ENCODE data around the gene ALKAL2.

Gene ALKAL2

DNA sequence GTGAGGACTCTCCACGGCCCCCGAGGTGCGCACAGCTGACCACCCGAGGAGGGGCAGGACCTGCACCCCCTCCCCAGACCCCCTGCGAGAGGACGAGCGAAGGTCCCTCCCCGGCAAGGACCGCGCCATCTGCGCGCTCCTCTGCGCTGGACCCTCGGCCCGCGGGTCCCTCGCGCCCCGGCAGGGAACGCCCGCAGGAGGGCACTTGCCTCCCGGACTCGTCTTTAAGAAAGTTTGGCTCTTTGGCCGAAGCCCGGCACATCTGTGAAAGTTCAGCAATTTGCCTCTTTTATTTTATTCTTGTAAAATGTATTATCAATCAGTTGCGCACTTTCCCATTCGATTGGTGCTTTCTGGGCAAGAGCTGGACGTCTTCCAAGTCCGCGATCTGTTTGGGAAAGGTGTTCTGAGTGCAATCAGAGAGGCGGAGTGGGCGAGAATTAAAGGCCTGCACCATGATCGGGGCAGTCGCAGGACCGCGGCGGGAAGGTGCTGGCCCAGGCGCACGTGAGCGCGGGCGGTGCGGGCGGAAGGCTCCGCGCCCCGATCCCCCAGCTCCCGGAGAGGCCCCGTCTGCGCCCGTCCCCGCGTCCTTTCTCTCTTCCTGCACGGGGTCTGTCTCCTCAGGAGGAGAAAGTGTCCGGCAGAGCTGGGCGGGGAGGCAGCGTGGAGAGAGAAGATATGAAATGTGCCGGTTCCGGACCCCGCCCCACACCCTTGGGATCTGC lies 1.6 kb upstream of the ALKAL2 start:
- no peak for DNase-seq

DNA sequence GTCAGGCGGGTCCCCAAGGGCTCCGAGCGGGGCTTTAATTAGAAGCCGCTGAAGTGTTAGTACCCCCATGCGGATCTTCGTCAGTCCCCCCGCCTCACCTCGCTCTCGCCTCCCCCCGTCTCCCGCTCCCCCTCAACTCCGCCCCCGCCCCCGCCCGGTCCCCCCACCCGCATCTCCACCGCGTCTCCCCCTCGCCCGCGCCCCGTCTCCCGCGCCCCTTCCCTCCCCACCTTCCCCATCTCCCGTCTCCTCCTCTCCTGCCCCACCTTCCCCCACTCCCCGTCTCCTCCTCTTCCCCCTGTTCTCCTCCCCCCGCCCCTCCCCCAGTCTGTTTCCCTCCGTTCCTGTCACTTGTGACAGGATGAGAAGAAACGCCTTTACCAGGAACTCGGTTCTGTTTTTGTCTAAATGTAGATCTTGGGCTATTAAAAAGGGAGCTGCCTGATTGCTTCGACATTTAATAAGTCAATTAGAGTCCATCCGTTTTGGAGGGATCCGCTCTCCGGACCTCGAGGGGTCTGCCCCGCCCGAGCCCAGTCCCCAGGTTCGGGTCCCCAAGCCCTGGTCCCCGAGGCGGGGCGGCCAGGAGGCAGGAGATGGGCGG lies 969 bp upstream of the ALKAL2 start:
- no peak for DNase-seq

- no peak for DNase-seq
Observed at GRCh38 chr2:287471-287885, 413 bp downstream of the ALKAL2 start.

- no peak for DNase-seq
Observed at GRCh38 chr2:286774-287392, 1.0 kb downstream of the ALKAL2 start.

- no peak for DNase-seq
Observed at GRCh38 chr2:286035-286434, 1.9 kb downstream of the ALKAL2 start.

DNA sequence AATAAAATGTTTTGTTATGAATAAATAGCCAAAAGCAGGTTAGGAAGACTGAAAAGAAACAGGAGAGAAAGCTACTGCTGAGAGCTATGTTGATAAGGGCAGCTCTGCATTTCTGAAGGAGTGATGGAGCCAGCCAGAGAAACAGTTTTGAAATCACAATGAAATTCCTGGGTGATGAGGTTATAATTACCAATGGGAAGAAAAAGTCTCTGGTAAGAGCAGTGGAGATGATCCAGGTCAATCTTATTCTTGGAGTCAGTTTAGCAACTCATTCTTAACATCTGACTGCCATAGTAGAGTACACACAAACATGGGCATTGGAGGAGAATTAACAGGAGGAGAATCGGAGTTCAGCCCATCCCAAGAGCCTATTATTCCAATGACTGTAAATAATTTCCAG lies 2.4 kb downstream of the ALKAL2 start:
- no peak for DNase-seq

DNA sequence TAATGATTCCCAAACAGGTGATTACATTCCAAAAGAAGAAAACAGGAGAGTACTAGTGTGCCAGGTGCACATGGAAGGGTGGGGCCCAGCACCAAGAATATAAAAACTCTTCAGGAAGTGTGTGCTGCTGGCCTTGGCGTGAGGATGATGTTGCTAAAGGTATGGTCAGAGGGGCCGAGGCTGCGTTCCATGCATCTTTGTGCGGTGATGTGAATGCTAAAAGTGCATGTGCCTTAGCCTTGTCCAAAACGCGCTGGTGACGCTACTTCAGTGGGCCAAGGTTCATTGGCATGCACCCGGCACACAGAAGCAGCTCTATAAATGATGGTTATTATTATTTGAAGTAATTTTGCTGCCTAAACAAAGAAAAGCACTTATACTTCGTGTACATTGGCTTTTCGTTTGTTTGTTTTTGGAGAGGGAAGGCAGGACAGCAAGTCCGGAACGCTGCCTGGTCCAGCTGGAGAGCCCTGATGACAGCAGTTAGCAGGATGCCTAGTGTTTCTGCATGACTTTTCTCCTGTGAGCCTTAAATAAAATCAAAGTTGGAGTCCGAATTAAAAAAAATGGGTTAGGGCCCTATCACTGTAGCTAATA lies 2.9 kb downstream of the ALKAL2 start:
- DNase-seq, result no peak

DNA sequence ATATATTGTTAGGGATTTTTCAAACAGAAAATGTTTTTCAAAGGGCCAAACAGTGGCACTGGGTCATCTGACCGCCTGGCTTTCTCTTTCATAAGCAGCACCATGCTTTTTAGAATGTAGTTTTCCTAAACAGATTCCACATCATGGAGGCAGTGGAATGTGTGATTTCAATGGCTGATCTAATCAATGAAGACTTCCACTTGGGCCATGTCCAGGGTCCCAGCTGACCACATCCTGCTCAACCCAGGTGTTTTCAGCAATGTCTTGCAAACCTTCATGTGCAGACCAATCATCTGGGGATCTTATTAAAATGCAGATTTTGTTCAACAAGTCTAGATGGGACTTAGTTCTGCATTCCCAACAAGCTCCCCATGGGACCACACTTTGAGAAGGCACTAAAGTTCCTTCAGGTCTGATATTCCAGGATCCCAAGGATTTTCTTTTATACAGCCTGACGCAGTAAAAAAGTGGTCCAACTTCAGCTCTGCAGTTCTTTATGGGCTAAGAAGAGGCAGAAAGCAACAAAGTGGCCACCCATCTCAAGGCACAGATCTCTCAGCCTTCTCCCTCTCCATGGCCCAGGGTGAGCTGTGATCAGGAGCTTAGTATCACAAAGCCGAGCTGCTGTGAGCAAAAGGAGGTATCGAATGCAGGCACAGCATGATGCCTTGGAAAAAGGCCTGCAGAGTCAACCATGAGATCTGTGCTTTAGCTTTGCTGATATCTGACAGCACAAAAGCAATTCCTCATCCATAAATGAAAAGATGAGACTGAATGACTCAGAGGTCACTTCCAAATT lies 3.7 kb downstream of the ALKAL2 start:
- no peak for DNase-seq

DNA sequence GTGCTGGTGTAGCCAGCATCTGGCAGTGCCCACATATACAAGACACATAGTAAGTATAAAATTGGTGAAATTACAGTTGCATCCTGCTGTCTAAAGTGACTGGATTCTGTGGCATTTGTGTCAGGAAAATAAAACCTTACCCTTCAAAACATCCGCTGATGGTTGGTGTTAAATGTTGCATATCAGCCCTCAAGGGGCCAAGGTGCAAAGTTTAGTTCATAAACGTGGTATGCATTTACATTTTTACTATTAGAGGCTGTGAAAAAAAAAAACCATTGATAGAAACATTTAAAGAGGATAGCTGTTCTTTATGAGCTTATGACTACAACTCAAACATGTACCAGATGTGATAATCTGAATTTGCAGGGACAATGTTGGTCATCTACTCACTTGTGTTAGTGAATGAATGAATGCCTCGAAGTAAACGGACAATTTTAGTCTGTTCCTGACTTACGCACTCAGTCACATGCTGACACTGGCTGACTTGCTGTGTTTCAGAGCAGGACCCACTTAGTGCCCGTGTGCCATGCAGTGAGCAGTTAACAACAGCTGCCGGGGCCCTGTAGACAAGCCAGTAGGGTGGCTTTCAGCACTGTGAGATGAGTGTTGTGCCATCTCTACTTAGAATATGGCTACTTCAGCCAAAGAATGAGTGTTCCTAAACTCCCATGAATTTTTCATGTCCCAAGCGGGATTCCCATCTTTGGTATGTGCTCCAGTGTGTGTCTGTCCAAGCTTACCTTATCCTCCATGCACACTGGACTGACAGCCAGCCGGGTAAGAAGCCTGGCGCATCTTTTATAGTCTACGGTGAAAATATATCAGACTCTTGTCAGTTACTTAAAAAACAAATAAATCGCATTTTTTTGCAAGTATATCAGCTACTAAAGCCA lies 5.3 kb downstream of the ALKAL2 start:
- DNase-seq, result no peak

DNA sequence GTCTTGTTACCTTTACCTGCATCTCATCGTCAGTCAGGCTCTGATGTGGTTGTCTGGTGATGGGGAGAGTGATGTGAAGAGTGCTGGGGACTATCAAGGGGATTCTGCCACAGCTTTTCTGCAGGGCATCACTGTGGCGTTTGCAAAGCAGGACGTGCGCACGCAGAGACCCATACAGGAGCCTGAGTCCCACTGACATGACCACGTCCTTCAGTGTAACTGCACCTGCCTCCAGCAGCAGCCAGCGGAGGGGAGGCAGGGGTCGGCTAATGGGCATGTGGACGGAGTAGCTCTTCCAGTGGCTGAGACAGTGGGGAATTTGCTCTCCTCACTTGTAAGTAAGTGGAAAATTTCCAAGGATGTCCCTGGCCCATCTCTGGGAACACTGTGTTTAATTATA lies 6.5 kb downstream of the ALKAL2 start:
- DNase-seq, result no peak

DNA sequence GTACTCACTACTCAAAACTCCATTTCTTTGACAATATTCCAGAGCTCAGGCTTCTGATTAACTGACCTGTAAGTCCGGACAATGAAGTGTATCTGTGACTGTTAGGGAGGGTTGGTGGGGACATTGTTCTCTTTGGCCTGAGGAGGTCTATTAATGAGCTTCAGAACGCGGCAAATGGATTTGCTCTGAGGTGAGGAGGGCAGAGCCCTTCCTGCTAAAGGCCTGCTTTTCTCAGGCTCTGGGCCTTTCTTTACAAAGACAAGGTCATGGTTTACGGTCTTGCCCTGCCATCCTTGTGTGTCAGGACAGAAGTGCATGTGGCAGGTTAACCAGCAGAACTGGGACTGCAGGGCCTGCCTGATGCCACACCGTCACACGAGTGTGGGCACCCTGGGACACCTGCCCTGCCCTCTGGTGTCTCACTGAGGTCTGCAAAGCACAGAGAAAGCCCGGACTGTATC lies 7.2 kb downstream of the ALKAL2 start:
- DNase-seq, result no peak

GRCh38 chr2:279956-280649 lies 7.8 kb downstream of the ALKAL2 start:
- no peak for DNase-seq

DNA sequence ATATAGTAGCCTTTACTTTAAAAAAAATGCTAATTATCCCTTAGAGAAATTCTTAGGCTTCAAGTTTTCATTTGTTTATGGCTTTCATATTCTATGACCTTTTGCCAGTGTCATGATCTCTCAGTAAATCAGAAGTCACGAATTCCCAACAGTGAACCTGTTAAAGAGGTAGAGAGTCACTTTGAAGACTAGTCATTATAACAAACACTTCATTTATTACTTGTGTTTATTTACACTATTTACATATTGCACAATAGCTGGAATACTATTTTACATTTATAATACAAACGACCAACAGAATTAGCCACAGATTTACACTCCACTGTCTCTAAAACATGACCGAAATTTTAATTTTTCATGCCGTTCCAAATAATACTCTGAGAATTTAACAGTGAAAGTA lies 8.5 kb downstream of the ALKAL2 start:
- no peak for DNase-seq

DNA sequence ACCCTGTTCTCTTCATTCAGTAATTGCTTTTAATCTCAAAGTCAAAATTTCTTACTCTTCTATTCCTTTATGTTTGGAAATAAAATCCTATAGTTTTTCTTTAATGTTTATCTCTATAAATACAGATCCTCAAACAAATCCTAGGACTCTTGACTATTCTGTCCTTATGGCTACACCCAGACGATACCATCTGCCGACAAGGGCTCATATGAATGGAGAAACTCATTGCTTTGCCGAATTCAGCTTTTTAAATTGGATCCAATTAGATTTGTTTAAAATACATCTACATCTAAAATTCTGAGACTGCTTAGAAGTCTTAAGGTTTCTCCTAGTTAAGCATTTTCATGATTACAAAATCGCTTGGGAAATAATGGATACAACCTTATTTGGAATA lies 9.0 kb downstream of the ALKAL2 start:
- no peak for DNase-seq

- no peak for DNase-seq
Observed at GRCh38 chr2:278312-278926, 9.5 kb downstream of the ALKAL2 start.

GRCh38 chr2:275466-275865 lies 12.4 kb downstream of the ALKAL2 start:
- DNase-seq, result no peak

GRCh38 chr2:274503-274902 lies 13.4 kb downstream of the ALKAL2 start:
- DNase-seq, result no peak

DNA sequence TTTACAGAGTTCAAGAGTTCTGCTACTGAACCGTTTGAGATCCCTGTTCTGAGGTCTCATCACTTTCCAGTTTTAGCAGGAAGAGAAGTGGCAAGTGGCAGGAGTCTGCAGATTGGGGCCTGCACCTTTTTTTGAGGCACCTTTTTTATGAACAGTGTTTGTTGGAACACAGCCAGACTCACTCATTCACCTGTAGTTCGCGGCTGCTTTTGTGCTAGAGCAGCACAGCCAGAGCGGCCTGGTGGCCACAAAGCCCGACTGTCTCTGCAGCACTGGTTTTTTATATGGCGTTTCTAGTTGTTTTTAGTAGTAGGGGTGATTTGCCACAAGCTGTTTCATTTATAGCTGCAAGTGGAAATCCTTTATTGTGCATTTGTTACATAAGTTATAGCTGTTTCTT lies 14.6 kb downstream of the ALKAL2 start:
- DNase-seq, result no peak

DNA sequence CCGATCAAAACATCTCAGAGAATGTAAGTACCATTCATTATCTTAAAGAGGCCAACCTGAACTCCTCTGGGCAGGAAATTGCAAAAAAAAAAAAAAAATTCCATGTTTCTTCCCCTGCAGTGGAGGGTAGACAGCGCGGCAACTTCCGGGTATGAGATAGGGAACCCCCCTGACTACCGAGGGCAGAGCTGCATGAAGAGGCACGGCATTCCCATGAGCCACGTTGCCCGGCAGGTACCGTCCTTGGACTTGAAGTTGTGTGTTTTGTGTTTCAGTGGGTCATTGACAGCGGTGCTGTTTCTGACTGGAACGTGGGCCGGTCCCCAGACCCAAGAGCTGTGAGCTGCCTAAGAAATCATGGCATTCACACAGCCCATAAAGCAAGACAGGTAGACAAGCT lies 16.0 kb downstream of the ALKAL2 start:
- no peak for DNase-seq

- no peak for DNase-seq
Observed at GRCh38 chr2:270861-271260, 17.0 kb downstream of the ALKAL2 start.

All from CD4-positive, alpha-beta T cell treated with Interleukin-17A for 1 hour (primary cell).